Measurements from ENCODE around the gene FRMD8.

- TF ChIP-seq POLR2A (IDR thresholded peaks at IDR 0.05) (no peak), CTCF (IDR thresholded peaks at IDR 0.05) (no peak)
These were observed 10.6 kb downstream of the FRMD8 start for GRCh38 chr11:65396769-65397745.
